Hepatic stellate cell (primary cell): ENCODE measurements around the gene TTN.
A peak's percentile ranks its signal among the peaks of the same experiment; 100 is the strongest.

Experiments used
- DNase-seq: peaks from one replicate; pipeline ENCODE4 v3.0.0; 2011; ENCODE audit warnings: low spot score

Gene TTN

DNA sequence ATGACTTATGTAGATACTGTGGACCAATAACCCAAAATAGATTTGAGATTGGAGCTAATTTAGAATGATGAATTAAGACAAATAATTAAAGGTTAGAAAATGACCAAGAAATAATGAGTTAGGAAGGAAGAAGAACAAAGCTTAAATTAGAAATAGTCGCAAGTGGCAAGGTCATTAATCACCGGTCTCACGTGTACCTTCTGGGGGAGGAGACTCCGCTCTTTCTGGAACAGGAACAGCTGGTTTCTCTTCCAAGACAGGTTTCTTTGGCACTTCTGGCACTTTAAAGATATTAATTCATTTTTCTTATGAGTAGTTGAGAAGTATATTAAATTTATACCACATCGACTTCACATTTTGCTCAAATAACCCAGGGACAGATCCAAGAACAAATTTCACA, 156.7 kb downstream of the TTN start:
- DNase-seq = no peak

DNA sequence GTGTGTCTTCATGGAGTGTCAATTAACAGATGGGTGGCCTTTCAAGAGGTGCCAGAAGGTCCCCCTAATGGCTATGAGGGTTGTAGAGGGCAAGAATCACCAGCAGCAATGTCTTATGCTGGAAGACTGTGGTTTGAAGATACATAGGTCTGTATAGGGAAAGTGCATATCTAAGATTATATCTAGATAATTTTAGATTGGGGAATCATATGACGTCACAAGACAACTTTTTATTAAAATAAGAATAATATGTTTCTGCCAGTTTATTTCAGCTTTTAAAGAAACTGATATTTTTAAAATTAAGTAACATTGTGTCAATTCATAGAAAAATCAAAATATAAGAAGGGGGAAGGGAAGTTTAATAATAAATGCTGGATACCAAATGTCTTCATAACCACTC, 162.3 kb downstream of the TTN start:
- DNase-seq = no peak

DNA sequence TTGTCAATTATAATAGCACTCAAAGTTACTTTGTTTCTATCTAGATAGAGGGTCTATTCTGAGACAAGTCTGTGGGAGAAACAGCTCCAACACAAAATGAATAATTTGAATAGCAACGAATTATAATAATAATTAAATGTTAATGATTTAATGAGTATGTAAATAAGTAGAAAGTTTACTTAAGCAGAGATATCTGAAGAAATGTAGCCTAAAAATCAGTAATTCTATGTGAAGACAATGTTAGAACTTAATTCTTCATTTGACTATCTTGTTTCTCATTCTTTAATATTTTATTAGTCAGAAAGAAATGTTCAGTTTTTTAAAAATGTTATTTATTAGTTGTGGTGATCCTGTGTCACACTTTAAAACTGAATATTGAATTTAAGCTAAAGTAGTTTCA, 165.7 kb downstream of the TTN start:
- DNase-seq = no peak

DNA sequence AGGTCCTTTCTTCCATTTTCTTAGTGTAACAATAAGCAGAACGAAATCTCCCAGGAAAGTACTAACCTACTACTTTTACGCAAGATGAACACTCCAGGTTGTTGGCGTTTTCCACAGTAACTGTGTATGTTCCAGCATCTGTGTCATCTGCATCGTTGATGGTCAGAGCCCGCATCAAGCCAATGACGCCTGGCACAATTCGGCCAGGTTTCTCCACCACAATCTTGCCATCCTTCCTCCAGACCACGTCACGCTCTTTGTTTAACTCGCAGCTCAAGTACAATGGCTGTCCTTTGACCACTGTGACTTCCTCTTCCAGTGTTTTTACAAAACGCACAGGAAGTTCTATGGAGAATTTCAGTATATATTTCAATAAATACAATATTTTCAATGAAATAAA, 171.3 kb downstream of the TTN start:
- DNase-seq = no peak

DNA sequence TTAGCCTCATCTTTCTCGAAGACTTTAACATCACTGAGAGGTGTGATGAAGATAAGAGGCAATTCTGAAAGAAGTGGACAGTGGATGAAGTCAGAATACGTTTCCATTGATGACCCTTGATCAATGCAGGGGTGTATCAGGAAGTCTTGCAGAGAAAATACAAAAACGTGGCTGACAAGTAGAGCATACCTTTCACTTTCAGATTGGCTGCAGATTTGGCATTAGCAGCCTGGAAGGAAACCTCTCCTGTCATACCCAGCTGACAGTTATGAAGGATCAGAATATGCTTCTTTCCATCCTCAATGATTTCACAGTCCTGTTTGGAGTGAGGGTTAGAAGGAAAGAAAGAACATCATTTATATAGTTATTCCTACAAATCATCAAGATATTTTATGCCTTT, 174.5 kb downstream of the TTN start:
- no peak for DNase-seq

DNA sequence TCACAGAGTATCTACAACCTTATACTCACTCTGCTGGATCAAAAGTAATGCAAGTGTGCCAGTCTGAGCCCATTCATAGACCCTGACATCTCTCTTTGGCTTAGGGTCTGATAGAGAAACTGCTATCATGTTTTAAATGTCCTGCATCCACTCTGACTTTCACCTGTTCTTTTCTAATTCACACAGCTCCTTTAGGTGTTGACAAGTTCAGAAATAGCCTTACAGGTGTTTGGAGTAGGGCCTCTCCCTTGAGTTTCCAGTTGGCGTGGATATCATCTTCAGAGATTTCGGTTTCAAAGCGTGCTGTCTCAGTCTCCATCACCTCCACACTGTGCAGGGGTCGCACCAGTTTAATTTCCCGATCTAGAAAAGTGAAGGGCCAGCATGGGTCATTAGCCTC, 176.6 kb downstream of the TTN start:
- DNase-seq = no peak

DNA sequence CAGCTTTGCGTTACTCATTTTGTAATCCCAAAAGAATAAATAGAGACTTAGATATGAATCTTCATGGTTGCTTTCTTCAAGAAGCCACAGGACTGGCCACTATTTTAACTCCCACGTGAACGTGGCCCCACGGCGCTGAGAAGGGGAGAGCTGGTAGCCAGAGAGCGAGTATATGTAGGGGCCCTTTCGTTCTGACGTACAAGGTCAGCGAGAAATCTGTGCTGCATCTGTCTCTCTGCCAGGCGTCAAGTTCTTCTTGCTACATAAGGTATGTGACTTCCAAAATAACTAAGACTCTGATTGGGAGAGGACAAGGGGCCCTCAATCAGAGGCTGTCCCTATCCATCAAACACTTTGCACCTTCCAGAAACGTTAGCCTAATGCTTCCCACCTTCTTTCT, 177.8 kb downstream of the TTN start:
- DNase-seq = no peak

DNA sequence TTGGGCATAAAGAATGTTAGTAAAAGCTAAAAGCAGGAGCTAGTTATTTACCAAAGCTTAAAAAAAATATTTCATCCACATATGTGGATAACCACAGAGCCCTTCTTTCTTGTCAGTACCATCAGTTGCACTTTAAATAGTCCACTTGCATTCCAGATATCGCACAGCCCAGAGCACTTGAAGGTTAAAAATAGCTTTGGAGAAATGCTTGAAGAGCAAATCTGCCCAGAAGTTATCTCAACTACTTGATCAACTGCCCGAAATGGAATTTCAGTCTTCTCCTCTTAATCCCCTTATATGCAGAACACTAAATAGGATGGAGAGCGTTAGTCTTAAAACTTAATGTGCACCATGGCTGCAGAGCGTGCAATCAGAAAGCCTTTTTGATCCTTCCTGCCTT, 178.6 kb downstream of the TTN start:
- no peak for DNase-seq

DNA sequence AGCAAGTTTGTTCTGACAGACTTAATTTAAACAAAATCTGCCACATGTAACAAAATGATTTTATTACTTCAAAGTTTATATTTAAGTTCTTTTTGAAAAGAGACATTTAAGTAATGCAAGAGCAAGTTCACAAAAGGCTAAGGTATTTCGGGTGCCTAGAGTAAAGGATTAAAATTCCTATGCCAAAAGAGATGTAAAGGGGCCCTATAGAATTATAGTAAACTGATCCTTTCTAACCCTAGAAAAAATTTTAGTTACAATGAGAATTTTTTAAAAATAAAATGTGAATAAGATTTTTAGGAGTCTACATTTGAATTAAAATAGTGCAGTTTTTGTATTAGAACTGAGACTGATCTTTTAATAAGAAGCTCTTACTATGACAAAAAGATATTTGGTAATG, 179.8 kb downstream of the TTN start:
- no peak for DNase-seq

DNA sequence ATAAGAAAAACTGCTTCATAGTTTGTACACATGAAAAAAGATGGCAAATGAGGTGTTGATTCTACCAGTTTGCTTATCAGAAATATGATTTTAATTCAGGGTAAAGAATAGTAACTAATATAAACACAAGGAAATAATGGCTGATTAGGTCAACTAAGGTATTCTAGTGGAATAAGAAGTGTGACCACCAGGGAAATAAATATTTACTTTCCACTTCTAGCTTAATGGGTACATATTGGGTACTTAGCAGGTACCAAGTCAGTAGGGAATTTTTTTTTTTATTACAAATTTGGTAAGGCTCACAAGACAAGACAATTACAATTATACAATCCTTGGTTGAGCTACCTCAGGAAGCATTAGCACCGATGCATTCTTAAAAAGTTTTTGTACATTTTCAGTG, 191.3 kb downstream of the TTN start:
- DNase-seq = no peak

DNA sequence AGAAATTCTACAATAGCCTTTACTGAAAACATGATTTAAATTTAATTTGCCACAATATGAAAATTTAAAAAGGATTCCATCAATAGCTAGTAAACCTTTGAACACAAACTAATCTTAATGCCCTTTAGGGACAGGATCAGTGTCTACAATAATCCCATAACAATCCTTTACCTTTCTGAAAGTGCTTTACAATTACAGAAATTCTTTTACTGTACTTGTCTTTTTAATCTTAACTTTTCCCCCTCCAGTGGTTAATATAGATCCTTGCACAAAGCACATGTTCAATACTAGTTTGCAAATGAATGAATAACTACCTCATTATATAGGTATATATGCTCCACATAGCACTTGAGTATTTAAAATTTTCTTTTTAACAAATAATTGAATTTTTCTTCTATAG, 204.3 kb downstream of the TTN start:
- no peak for DNase-seq

DNA sequence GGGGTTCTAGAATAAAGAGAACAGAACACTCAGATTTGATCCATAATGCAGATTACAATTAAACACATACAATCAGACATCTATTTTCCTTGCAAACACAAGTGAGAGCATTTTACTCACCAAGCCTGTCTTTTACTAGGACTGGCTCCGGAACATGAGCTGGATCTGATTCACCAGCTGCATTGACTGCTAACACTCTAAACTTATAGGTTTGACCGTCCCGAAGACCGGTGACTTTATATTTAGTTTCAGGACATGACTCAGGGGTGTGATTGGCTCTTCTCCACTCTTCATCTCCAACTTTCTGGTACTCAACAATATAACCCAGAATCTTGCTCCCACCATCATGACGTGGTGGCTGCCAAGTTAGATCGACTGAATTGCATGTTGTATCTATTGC, 214.6 kb downstream of the TTN start:
- no peak for DNase-seq

DNA sequence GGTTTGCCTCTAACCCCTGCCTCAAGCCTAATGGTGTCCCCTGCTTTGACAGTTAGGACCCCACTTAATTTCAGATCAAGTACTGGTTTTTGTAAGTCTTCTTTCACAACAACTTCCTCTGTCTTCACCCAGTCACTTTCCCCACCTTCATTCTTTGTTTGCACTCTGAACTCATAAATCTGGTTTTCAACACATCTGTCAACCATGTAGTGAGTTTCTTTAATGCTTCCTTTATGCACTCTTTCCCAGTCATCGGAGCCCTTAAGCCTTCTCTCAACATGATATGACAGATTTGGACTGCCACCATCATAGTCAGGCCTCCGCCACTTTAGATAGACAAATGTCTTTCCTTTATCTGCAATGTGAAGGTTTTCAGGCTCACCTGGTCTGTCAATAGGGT, 217.9 kb downstream of the TTN start:
- no peak for DNase-seq

DNA sequence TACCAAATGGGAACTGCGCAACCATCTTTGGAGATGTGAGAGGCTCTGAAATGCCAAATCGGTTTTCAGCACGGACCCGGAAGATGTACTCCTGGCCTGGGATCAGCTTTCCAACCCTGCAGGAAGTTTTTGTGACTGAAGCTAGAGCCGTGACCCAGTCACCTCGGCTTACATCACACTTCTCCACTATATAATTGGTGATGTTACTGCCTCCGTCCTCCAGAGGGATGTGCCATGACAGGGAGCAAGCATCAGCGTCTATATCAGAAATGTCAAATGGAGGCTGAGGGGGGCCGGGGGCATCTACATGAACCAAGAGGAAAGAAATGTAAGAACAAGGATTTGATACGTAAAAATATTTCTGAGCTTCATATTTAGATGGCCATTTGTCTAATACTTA, 222.6 kb downstream of the TTN start:
- DNase-seq = no peak

DNA sequence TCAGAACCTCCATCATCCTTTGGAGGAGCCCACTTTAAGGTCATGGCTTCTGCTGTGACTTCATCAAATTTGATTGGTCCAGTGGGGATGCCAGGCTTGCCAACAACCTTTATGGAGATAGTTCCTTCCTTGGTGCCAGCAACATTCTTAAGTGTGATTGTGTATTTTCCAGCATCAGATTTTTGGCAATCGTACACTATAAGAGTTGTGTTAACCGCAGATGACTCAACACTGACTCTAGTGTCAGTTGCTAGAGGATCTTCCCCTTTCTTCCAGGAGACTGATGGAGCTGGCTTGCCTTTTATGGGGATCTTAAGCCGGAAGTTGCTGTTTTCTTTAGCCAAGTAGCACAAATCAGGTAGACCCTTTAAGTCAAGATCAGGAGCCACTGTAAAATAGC, 228.2 kb downstream of the TTN start:
- DNase-seq = no peak

DNA sequence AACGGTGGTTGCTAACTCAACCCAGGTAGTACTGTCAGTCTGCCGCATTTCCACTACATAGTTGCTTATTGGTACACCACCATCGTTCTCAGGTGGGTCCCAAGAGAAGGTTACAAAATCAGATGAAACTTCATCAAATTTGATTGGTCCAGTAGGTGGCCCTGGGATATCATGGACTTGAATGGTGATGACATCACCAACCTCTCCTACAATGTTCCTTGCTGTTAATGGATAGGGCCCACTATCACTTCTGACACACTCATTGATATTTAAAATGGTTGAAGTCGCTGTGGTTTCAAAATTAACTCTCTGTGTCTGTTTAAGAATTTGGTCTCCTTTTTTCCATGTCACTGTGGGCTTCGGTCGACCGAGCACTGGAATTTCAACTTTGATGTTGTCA, 232.4 kb downstream of the TTN start:
- DNase-seq = no peak

DNA sequence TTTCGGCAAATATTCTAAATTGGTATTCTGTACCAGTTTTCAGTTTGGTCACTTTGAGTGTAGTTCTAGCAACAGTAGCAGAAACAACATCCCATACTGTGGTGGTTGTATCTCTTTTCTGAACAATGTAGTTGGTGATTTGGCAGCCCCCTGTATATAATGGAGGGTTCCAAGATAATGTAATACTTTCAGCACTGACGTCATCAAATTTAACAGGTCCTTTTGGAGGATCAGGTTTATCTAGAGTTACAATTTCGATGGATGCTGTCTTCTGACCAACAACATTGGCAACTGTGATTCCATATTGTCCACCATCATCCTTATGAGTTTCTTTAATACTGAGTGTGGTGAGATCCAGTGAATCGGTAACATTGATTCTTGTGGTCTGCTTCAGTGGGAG, 239.0 kb downstream of the TTN start:
- DNase-seq = no peak

DNA sequence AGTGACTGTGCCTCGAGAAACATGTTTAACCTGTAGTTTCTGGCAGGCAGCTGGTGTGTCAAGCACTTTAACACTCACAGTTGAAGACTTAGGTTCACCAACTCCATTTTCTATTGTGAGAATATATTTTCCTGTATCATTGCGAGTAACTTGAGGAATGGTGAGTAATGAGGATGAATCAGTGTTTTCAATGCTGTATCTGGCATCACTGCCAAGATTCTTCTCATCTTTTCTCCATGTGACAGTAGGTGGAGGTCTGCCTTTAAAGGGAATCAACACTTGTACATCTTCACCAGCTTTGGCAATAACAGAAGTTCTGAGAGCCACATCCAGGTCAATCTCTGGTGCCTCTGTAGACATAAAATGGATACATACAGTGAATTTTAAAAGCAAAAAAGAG, 254.2 kb downstream of the TTN start:
- peak; percentile 12 for DNase-seq

DNA sequence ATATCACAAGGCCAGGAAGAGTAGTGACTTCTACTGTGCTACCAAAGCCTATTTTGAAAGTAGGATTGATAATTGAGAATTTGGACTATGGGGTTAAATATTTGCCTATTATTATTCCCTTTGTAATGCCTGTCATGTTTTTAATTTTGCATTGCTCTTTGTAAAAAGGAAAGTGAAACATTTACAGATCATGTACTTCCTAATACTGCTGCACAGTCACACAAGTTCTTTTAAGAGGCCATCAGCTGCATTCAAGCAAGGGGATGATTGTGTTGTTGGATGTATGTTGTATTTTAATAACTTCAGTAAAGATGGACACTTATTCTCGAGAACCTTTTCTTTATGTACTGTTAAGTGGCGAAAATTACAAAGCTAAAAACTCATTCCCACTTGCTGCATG, 256.9 kb downstream of the TTN start:
- DNase-seq = no peak

DNA sequence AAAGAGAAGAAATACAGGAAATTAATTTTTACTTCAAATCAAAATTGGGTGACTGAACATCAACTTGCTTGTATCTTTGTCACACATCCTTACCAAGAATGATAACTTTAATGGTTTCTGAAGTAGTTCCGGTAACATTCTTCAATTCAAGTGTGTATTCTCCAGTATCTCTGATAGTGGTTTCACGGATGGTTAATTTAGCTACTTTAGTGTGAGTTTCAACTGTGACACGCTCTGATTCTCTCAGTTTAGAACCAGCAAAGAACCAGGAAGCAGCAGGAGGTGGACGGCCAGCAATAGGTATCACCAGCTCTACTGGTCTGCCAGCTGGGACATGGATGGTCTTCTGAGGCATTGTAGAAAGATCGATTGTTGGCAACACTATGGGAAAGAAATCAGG, 264.7 kb downstream of the TTN start:
- DNase-seq = no peak

DNA sequence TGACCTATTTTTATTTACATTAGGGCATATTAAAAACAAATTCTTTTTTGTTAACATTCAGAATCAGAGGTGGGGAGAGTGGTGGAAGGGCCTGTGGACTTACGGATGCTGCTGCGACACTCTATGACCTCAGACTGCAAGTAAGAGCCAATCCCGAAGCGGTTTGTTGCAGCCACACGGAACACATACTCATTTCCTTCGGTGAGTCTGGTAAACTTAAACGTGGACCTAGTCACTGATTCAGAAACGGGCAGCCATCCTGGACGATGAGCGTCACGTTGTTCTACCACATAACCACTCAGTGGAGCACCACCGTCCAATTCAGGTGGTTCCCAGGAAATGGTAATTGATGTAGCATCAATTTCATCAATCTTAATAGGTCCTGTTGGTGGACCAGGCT, 265.1 kb downstream of the TTN start:
- DNase-seq = no peak

DNA sequence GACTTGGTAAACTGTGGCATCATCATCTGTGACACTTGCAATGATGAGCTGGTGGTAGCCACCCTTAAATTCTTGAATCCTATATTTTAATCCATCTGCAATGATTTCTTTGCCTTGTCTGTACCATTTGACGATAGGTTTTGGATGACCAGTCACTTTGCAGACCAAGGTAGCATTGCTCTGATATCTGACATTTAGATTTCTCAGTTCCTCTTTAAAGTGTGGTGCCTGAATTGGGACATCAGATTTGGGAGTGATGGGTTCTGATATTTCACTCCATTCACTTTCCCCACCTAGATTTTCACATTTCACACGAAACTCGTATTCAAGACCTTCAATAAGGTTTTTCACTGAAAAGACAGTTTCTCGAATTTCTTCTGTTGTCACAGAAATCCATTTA, 271.2 kb downstream of the TTN start:
- DNase-seq = no peak

DNA sequence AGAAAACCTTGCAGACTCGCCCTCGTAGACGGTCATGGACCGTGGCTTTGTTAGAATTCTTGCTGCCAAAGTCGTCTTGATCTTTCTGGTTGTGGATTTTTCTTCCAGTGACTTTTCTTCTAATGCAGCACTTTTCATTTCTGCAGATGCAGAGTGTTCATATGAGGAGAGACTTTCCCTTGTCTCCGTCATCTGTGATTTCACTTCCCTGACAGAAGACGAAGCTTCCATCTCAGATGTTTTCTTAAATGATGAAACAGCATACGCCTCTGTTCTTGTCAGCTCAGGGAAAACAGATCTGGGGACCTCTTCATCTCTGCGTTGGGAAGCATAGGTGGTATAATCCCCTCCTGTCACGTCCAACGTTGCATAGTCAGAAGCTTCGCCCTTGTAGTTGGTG, 276.1 kb downstream of the TTN start:
- no peak for DNase-seq

DNA sequence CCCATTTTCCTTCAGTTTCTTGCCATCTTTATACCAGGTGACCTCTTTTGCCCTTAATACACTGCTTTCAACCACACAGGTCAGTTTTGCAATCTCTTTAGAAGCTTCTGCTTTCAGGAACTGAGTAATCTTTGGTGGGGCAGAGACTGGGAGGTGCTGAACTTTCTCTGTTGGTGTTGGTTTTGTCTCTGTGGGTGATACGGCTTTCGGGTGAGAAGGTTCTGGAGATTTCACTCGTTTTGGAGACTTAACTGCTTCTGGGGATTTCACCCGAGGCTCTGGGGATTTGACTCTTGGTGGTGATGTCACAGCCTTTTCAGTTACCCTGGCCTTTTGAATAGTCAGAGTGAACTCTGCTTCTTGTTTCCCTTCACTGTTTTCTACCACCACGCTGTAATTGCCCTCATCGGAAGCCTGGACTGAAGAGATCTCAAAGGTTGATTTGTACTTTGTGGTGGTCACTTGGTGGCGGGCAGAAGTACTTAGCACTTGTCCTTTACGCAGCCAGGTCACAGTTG, 276.5 kb downstream of the TTN start:
- DNase-seq = no peak

DNA sequence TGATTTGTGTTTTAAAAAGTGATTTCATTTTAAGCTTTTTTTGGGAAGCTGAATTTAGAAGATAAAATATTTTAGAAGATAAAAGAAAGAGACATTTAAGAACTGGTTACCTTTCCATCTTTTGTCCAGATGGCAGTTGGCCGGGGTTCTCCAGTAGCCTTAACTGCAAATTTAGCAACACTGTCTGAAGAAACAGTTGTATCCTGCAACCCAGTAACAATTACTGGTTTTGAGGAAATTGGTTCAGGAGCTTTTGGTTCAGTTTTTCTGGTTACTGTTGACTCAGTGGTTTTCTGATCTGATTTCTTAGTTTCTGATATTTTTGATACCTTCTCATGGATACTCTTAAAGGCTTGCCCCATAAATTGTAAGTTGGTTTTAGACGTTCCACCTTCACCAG, 277.1 kb downstream of the TTN start:
- DNase-seq = no peak
